ENCODE measurements around the gene RNF39. TPM values are rescaled to one million over a fixed set of nuclear protein-coding genes. Genes with fewer than 3 reads are reported as not detected.
"Not testable (repeated sequence)": the region's sequence is repeated elsewhere in the genome, so short reads cannot be mapped to it uniquely, and the experiment has no call there.

Gene RNF39
- polyA plus RNA-seq, 3 donors = 0.04 TPM; not detected in 2

DNA sequence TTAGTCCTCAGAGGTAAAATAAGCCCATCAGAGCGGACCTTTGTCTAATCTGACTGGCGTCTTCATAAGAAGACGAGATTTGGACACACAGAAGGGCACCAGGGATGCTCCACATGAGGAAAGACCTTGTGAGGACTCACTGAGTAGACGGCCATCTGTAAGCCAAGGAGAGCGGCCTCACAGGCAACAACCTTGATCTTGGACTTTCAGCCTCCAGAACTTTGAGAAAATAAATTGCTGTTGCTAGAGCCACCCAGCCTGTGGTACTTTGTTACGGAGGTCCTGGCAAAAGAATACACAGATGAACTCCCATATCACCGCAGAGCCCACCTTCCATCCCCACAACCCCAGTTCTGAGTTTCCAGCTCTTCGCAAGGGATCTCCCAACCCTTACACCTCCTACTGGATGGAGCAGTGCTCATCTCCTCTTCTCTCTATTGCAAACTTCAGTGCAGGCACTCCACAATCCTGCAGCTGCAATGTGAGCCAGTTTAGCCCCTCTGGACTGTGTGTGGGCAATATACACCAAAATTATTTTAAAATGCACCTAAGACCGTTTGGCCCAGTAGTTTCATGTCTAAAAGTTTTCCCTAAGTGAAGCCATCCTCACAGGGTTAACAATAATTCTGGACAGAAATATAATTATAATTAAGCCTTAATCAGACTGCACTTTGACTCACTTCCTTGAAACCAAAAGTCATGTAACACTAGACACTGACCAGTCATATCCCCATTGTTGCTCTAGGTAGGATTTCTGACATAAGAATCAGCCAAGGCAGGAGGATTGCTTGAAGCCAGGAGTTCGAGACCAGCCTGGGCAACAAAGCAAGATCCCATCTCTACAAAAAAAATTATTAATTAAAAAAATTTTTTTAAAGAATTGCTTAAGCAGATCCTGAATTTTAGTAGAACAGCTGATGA, 46.1 kb upstream of the RNF39 start:
- H3K27me3 ChIP-seq (ENCODE audit: control insufficient read depth in 2 of 2, insufficient read depth in 2 of 2, low read length in 2 of 2) = peaks cover 7 to 19% of the 10 kb centered on the region in 2 donors
- WGBS (ENCODE audit: insufficient coverage) = 97% methylated on average over 8 of the region's 10 CpGs
- H3K36me3 Mint-ChIP-seq = no peaks in the 10 kb centered on the region
- H3K36me3 ChIP-seq (replicated peaks in 1 of 2; ENCODE audit: control insufficient read depth in 1 of 2, insufficient read depth in 2 of 2, low read length in 2 of 2) = no peaks in the 10 kb centered on the region
- no peak overlapping the region for H3K4me3 Mint-ChIP-seq
- TF ChIP-seq, protein P1, sequence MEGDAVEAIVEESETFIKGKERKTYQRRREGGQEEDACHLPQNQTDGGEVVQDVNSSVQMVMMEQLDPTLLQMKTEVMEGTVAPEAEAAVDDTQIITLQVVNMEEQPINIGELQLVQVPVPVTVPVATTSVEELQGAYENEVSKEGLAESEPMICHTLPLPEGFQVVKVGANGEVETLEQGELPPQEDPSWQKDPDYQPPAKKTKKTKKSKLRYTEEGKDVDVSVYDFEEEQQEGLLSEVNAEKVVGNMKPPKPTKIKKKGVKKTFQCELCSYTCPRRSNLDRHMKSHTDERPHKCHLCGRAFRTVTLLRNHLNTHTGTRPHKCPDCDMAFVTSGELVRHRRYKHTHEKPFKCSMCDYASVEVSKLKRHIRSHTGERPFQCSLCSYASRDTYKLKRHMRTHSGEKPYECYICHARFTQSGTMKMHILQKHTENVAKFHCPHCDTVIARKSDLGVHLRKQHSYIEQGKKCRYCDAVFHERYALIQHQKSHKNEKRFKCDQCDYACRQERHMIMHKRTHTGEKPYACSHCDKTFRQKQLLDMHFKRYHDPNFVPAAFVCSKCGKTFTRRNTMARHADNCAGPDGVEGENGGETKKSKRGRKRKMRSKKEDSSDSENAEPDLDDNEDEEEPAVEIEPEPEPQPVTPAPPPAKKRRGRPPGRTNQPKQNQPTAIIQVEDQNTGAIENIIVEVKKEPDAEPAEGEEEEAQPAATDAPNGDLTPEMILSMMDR (IDR thresholded peaks at IDR 0.05) = no peak
- H3K9ac ChIP-seq (ENCODE audit: insufficient read depth, low read length, poor library complexity, severe bottlenecking) = no peak overlapping the region
- no peaks in the 10 kb centered on the region for H3K4me1 ChIP-seq (ENCODE audit: control insufficient read depth in 1 of 2, insufficient read depth in 2 of 2, low read length in 2 of 2)
- H2AFZ ChIP-seq (ENCODE audit: insufficient read depth, low read depth, low read length, poor library complexity, severe bottlenecking) = no peak overlapping the region
- no peak overlapping the region for H3K4me2 ChIP-seq (replicated peaks; ENCODE audit: extremely low read depth, low read length, poor library complexity, severe bottlenecking)
- no peak overlapping the region for H3K4me3 ChIP-seq (replicated peaks in 1 of 3; ENCODE audit: low read depth in 2 of 3, low read length in 3 of 3)
- intact Hi-C loops (cut with micrococcal nuclease) = no loop called here
- H3K27ac ChIP-seq (ENCODE audit: low read depth in 1 of 2, low read length in 2 of 2) = no peak overlapping the region
- H3K9me3 Mint-ChIP-seq = no peaks in the 10 kb centered on the region
- no peaks in the 10 kb centered on the region for H3K79me2 ChIP-seq (ENCODE audit: insufficient read depth, low read length)
- no peak for DNase-seq
- H3K9me3 ChIP-seq (replicated peaks in 1 of 2; ENCODE audit: control insufficient read depth in 1 of 2, insufficient read depth in 1 of 2, low read length in 2 of 2) = no peaks in the 10 kb centered on the region
- H3K27ac Mint-ChIP-seq = no peak overlapping the region
- no peaks in the 10 kb centered on the region for H4K20me1 ChIP-seq (ENCODE audit: insufficient read depth, low read length)
- H3K4me1 Mint-ChIP-seq = peaks cover 5% of the 10 kb centered on the region
- H3K27me3 Mint-ChIP-seq (ENCODE audit: low read depth in 3 of 3) = peaks cover 14 to 32% (median 23%) of the 10 kb centered on the region in 3 donors

DNA sequence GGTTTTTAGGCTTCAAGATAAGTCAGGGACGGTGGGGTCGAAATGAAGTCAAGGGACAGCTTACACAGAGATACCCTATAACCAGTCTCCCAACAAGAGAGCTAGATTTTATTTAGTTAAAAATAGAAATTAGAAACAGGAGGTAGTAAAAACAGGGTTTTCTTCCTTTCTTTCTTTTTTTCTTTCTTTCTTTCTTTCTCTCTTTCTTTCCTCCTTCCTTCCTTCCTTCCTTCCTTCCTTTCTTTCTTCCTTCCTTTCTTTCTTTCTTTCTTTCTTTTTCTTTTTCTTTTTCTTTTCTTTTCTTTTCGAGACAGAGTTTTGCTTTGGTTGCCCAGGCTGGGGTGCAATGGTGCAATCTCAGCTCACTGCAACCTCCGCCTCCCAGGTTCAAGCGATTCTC, 43.1 kb upstream of the RNF39 start:
- H2AFZ ChIP-seq (ENCODE audit: insufficient read depth, low read depth, low read length, poor library complexity, severe bottlenecking); H3K9me3 Mint-ChIP-seq; H3K4me2 ChIP-seq (replicated peaks; ENCODE audit: extremely low read depth, low read length, poor library complexity, severe bottlenecking); DNase-seq; H3K79me2 ChIP-seq (ENCODE audit: insufficient read depth, low read length); intact Hi-C loops (cut with micrococcal nuclease); H3K27ac ChIP-seq (ENCODE audit: low read depth in 1 of 2, low read length in 2 of 2); H3K27ac Mint-ChIP-seq; H3K4me3 Mint-ChIP-seq; H3K36me3 ChIP-seq (replicated peaks in 1 of 2; ENCODE audit: control insufficient read depth in 1 of 2, insufficient read depth in 2 of 2, low read length in 2 of 2); H4K20me1 ChIP-seq (ENCODE audit: insufficient read depth, low read length); H3K9me3 ChIP-seq (replicated peaks in 1 of 2; ENCODE audit: control insufficient read depth in 1 of 2, insufficient read depth in 1 of 2, low read length in 2 of 2); H3K4me1 Mint-ChIP-seq; H3K4me1 ChIP-seq (ENCODE audit: control insufficient read depth in 1 of 2, insufficient read depth in 2 of 2, low read length in 2 of 2); H3K36me3 Mint-ChIP-seq; H3K4me3 ChIP-seq (replicated peaks in 1 of 3; ENCODE audit: low read depth in 2 of 3, low read length in 3 of 3); H3K9ac ChIP-seq (ENCODE audit: insufficient read depth, low read length, poor library complexity, severe bottlenecking): not testable (repeated sequence)
- peaks cover 22 to 34% (median 23%) of the 10 kb centered on the region in 3 donors for H3K27me3 Mint-ChIP-seq (ENCODE audit: low read depth in 3 of 3)
- peaks cover 13 to 23% of the 10 kb centered on the region in 2 donors for H3K27me3 ChIP-seq (ENCODE audit: control insufficient read depth in 2 of 2, insufficient read depth in 2 of 2, low read length in 2 of 2)
- WGBS (ENCODE audit: insufficient coverage) = 100% methylated on average over 1 of the region's 5 CpGs
